ENCODE data around the gene CD300LD. TPM values are rescaled to one million over a fixed set of nuclear protein-coding genes. Genes with fewer than 3 reads are reported as not detected.

CD300LD gene
- total and polyA plus RNA-seq, 4 experiments from 2014 or later = not detected

GRCh38 chr17:74536890-74537289 lies 55.2 kb downstream of the CD300LD start:
- no peaks in the 10 kb centered on the region for H3K36me3 Mint-ChIP-seq
- H3K4me3 Mint-ChIP-seq = no peak overlapping the region
- peaks cover 0 to 2% (median 0%) of the 10 kb centered on the region in 8 donors for H3K9me3 Mint-ChIP-seq
- Histone ChIP-seq H3K36me3 (ENCODE audit: insufficient read depth, low read length) (no peaks in the 10 kb centered on the region), H3K27me3 (ENCODE audit: insufficient read depth, low read length) (peaks cover 14% of the 10 kb centered on the region), H3K9me3 (ENCODE audit: control insufficient read depth in 1 of 2, low read length in 2 of 2) (no peaks in the 10 kb centered on the region), H3K27ac (ENCODE audit: low read depth, low read length) (no peak overlapping the region), H3K4me1 (ENCODE audit: insufficient read depth, low read length) (no peaks in the 10 kb centered on the region), H3K4me3 (ENCODE audit: low read length in 2 of 2) (no peak overlapping the region)
- intact Hi-C loops (cut with micrococcal nuclease) = no loop called here
- peaks cover 0 to 5% (median 4%) of the 10 kb centered on the region in 4 donors for H3K4me1 Mint-ChIP-seq
- DNase-seq = no peak
- peaks cover 7 to 11% of the 10 kb centered on the region in 2 donors for H3K27me3 Mint-ChIP-seq
- ChIA-PET POLR2A (ENCODE audit: partially characterized antibody) (no interaction called here), CTCF (ENCODE audit: partially characterized antibody) (interaction anchor here (0.8 kb wide), 1 partner anchor 314 kb away, joined by 3 read pairs; no protein-coding TSS in a partner anchor)
- H3K27ac Mint-ChIP-seq = no peak overlapping the region

- POLR2A ChIA-PET (ENCODE audit: partially characterized antibody) = no interaction called here
- no peak overlapping the region for H3K27ac Mint-ChIP-seq
These were observed 60.0 kb downstream of the CD300LD start for GRCh38 chr17:74532115-74532514.

GRCh38 chr17:74531231-74531761 lies 60.8 kb downstream of the CD300LD start, which contains the start of gene CD300LB:
Gene CD300LB, minus strand, starts transcription at chr17:74531475. Its CDS starts 125 bp downstream, at chr17:74531350.
- Mint-ChIP-seq H3K9me3 (peaks cover 0 to 2% (median 0%) of the 10 kb centered on the region in 8 donors), H3K4me3 (peak within 1 kb of the TSS in 1 of 8 donors; percentile 41), H3K36me3 (no peaks in the 10 kb centered on the region), H3K4me1 (peaks cover 0 to 5% (median 4%) of the 10 kb centered on the region in 4 donors), H3K27me3 (peaks cover 17 to 24% of the 10 kb centered on the region in 2 donors), H3K27ac (no peak within 1 kb of the TSS)
- Histone ChIP-seq H3K4me1 (ENCODE audit: insufficient read depth, low read length) (no peaks in the 10 kb centered on the region), H3K9me3 (ENCODE audit: control insufficient read depth in 1 of 2, low read length in 2 of 2) (no peaks in the 10 kb centered on the region), H3K27me3 (ENCODE audit: insufficient read depth, low read length) (peaks cover 14% of the 10 kb centered on the region), H3K4me3 (ENCODE audit: low read length in 2 of 2) (no peak within 1 kb of the TSS), H3K36me3 (ENCODE audit: insufficient read depth, low read length) (no peaks in the 10 kb centered on the region), H3K27ac (ENCODE audit: low read depth, low read length) (no peak within 1 kb of the TSS)
- ChIA-PET POLR2A (ENCODE audit: partially characterized antibody) (no interaction called here), CTCF (ENCODE audit: partially characterized antibody) (interaction anchor here (1.2 to 2.2 kb wide), 2 partner anchors 8 to 152 kb away, joined by 3 to 7 read pairs; no protein-coding TSS in a partner anchor)
- no peak for DNase-seq
- intact Hi-C loops (cut with micrococcal nuclease) = no loop called here

More at GRCh38 chr17:74532115-74532514, 60.0 kb downstream of the CD300LD start:
- Histone ChIP-seq H3K36me3 (ENCODE audit: insufficient read depth, low read length) (no peaks in the 10 kb centered on the region), H3K4me3 (ENCODE audit: low read length in 2 of 2) (no peak overlapping the region), H3K9me3 (ENCODE audit: control insufficient read depth in 1 of 2, low read length in 2 of 2) (no peaks in the 10 kb centered on the region), H3K4me1 (ENCODE audit: insufficient read depth, low read length) (no peaks in the 10 kb centered on the region), H3K27me3 (ENCODE audit: insufficient read depth, low read length) (peaks cover 14% of the 10 kb centered on the region), H3K27ac (ENCODE audit: low read depth, low read length) (no peak overlapping the region)
- CTCF ChIA-PET (ENCODE audit: partially characterized antibody) = interaction anchor here (1.1 to 2.3 kb wide), 4 partner anchors 9 to 164 kb away, joined by 3 to 11 read pairs (median 5); no protein-coding TSS in a partner anchor
- intact Hi-C loops (cut with micrococcal nuclease) = no loop called here
- no peaks in the 10 kb centered on the region for H3K36me3 Mint-ChIP-seq
- H3K9me3 Mint-ChIP-seq = peaks cover 0 to 2% (median 0%) of the 10 kb centered on the region in 8 donors
- DNase-seq = no peak
- peaks cover 0 to 5% (median 4%) of the 10 kb centered on the region in 4 donors for H3K4me1 Mint-ChIP-seq
- H3K27me3 Mint-ChIP-seq = peaks cover 18 to 24% of the 10 kb centered on the region in 2 donors
- peak overlapping the region in 1 of 8 donors; percentile 41 for H3K4me3 Mint-ChIP-seq

- no peaks in the 10 kb centered on the region for H3K4me1 ChIP-seq (ENCODE audit: insufficient read depth, low read length)
- Mint-ChIP-seq H3K4me3 (no peak overlapping the region), H3K36me3 (no peaks in the 10 kb centered on the region), H3K27me3 (peaks cover 18 to 28% of the 10 kb centered on the region in 2 donors), H3K27ac (no peak overlapping the region), H3K9me3 (peaks cover 0 to 2% (median 0%) of the 10 kb centered on the region in 8 donors), H3K4me1 (peaks cover 0 to 5% (median 4%) of the 10 kb centered on the region in 4 donors)
- DNase-seq = no peak
- H3K4me3 ChIP-seq (ENCODE audit: low read length in 2 of 2) = no peak overlapping the region
- no peak overlapping the region for H3K27ac ChIP-seq (ENCODE audit: low read depth, low read length)
- no peaks in the 10 kb centered on the region for H3K36me3 ChIP-seq (ENCODE audit: insufficient read depth, low read length)
- ChIA-PET POLR2A (ENCODE audit: partially characterized antibody) (no interaction called here), CTCF (ENCODE audit: partially characterized antibody) (interaction anchor here (1.2 kb wide), 1 partner anchor 151 kb away, joined by 3 read pairs; no protein-coding TSS in a partner anchor)
- intact Hi-C loops (cut with micrococcal nuclease) = no loop called here
- no peaks in the 10 kb centered on the region for H3K9me3 ChIP-seq (ENCODE audit: control insufficient read depth in 1 of 2, low read length in 2 of 2)
- peaks cover 14% of the 10 kb centered on the region for H3K27me3 ChIP-seq (ENCODE audit: insufficient read depth, low read length)
These were observed 61.3 kb downstream of the CD300LD start for GRCh38 chr17:74530831-74531150.

Other genes starting within 250 kb of the CD300LD start
- gene BTBD17, start 230.4 kb downstream of the CD300LD start, total RNA-seq = not detected
- gene BTBD17, start 230.4 kb downstream of the CD300LD start, polyA plus RNA-seq = not detected
- gene GPR142, start 224.8 kb downstream of the CD300LD start, total RNA-seq = not detected
- not detected for gene GPR142, start 224.8 kb downstream of the CD300LD start, polyA plus RNA-seq
- gene GPRC5C, start 160.2 kb downstream of the CD300LD start, total RNA-seq = not detected
- gene GPRC5C, start 160.2 kb downstream of the CD300LD start, polyA plus RNA-seq = not detected
- 10 to 100 TPM; 27.6 to 28.8 TPM for gene CD300A, start 125.6 kb downstream of the CD300LD start, total RNA-seq
- gene CD300A, start 125.6 kb downstream of the CD300LD start, polyA plus RNA-seq = 10 to 100 TPM; 38.7 to 51.4 TPM
- gene CD300LB, start 60.8 kb downstream of the CD300LD start, total RNA-seq = under 1 TPM; 0.17 to 0.19 TPM
- gene CD300LB, start 60.8 kb downstream of the CD300LD start, polyA plus RNA-seq = not detected
- gene CD300C, start 46.2 kb downstream of the CD300LD start, total RNA-seq = not detected
- not detected for gene CD300C, start 46.2 kb downstream of the CD300LD start, polyA plus RNA-seq
- gene CD300H, start 24.8 kb downstream of the CD300LD start, total RNA-seq = not detected
- not detected for gene CD300H, start 24.8 kb downstream of the CD300LD start, polyA plus RNA-seq
- gene CD300E, start 31.5 kb upstream of the CD300LD start, total RNA-seq = not detected
- gene CD300E, start 31.5 kb upstream of the CD300LD start, polyA plus RNA-seq = not detected
- under 1 TPM in 1 of 2 experiments, not detected in 1; 0.23 TPM for gene CD300LF, start 120.6 kb upstream of the CD300LD start, total RNA-seq
- not detected for gene CD300LF, start 120.6 kb upstream of the CD300LD start, polyA plus RNA-seq
- gene RAB37, start 145.0 kb upstream of the CD300LD start, total RNA-seq = 10 to 100 TPM; 23.2 to 25.9 TPM
- 10 to 100 TPM; 47.8 to 52.3 TPM for gene RAB37, start 145.0 kb upstream of the CD300LD start, polyA plus RNA-seq
- gene NHERF1, start 156.3 kb upstream of the CD300LD start, total RNA-seq = 100 to 1,000 TPM; 202 to 209 TPM
- 100 to 1,000 TPM; 324 to 448 TPM for gene NHERF1, start 156.3 kb upstream of the CD300LD start, polyA plus RNA-seq
- gene NAT9, start 184.1 kb upstream of the CD300LD start, total RNA-seq = 10 to 100 TPM; 60.0 to 70.3 TPM
- gene NAT9, start 184.1 kb upstream of the CD300LD start, polyA plus RNA-seq = 10 to 100 TPM; 11.9 to 19.1 TPM